Stimulated activated naive CD8-positive, alpha-beta T cell treated with anti-CD3 and anti-CD28 coated beads, Interleukin-15, amount 100 ng/mL, for 72 hours (primary cell): ENCODE results near the gene PPM1N.
"Not testable (repeated sequence)": the region's sequence is repeated elsewhere in the genome, so short reads cannot be mapped to it uniquely, and the experiment has no call there.

ENCODE experiments used
- ATAC-seq: fragments of 150-1000 bp; cut with Tn5 transposase; 2 replicates; pipeline ENCODE4 v1.10.0; 2021; ENCODE audit warnings: mild to moderate bottlenecking, moderate library complexity
- DNase-seq, 2 donors: peaks; one replicate each; pipeline ENCODE4 v3.0.0; 2021 to 2022
- H3K27ac Mint-ChIP-seq, 2 donors: one replicate each; pipeline ENCODE4 v1.8.0; 2022; ENCODE audit warnings: mild to moderate bottlenecking in 2 of 2, mixed read lengths in 2 of 2, moderate library complexity in 2 of 2
- H3K27me3 Mint-ChIP-seq: one replicate; pipeline ENCODE4 v1.8.0; 2022; ENCODE audit warnings: mixed read lengths
- H3K4me1 Mint-ChIP-seq: one replicate; pipeline ENCODE4 v1.8.0; 2022; ENCODE audit warnings: mild to moderate bottlenecking, mixed read lengths
- H3K4me3 Mint-ChIP-seq, 2 donors: one replicate each; pipeline ENCODE4 v1.8.0; 2022; ENCODE audit warnings: mild to moderate bottlenecking in 2 of 2, mixed read lengths in 2 of 2, moderate library complexity in 1 of 2
- H3K9me3 Mint-ChIP-seq, 2 donors: one replicate each; pipeline ENCODE4 v1.8.0; 2022; ENCODE audit warnings: mixed read lengths in 2 of 2

The PPM1N gene

GRCh38 chr19:45508417-45508860, 10.2 kb downstream of the PPM1N start:
- ATAC-seq (no peak), DNase-seq (peak in 1 of 2 donors; percentile 51)
- H3K4me3 Mint-ChIP-seq: peak overlapping the region; percentile 88 to 96
- H3K9me3 Mint-ChIP-seq: no peaks in the 10 kb centered on the region
- peaks cover 57% of the 10 kb centered on the region for H3K4me1 Mint-ChIP-seq
- no peaks in the 10 kb centered on the region for H3K27me3 Mint-ChIP-seq
- H3K27ac Mint-ChIP-seq: peak overlapping the region; percentile 78 to 93

GRCh38 chr19:45508861-45509691, 10.8 kb downstream of the PPM1N start:
- H3K9me3 Mint-ChIP-seq: no peaks in the 10 kb centered on the region
- peak in 1 of 2 donors; percentile 64 for DNase-seq
- peak overlapping the region; percentile 88 to 96 for H3K4me3 Mint-ChIP-seq
- peak overlapping the region; percentile 93 to 96 for H3K27ac Mint-ChIP-seq
- peaks cover 63% of the 10 kb centered on the region for H3K4me1 Mint-ChIP-seq
- no peaks in the 10 kb centered on the region for H3K27me3 Mint-ChIP-seq
- peak; percentile 6 for ATAC-seq

GRCh38 chr19:45509692-45510015, 11.4 kb downstream of the PPM1N start:
- Mint-ChIP-seq H3K4me1 (peaks cover 69% of the 10 kb centered on the region), H3K4me3 (peak overlapping the region; percentile 88 to 96), H3K27me3 (no peaks in the 10 kb centered on the region), H3K9me3 (no peaks in the 10 kb centered on the region), H3K27ac (peak overlapping the region in 1 of 2 donors; percentile 24)
- ATAC-seq (no peak), DNase-seq (no peak)

- not testable (repeated sequence) for H3K27ac Mint-ChIP-seq, H3K9me3 Mint-ChIP-seq, DNase-seq, H3K27me3 Mint-ChIP-seq, ATAC-seq
- Mint-ChIP-seq H3K4me3 (peak overlapping the region; percentile 88 to 96), H3K4me1 (peaks cover 72% of the 10 kb centered on the region)
Observed at GRCh38 chr19:45510352-45510751, 12.1 kb downstream of the PPM1N start.

- Mint-ChIP-seq H3K9me3 (no peaks in the 10 kb centered on the region), H3K4me1 (peaks cover 72% of the 10 kb centered on the region), H3K27me3 (no peaks in the 10 kb centered on the region), H3K27ac (peak overlapping the region in 1 of 2 donors; percentile 25), H3K4me3 (peak overlapping the region; percentile 24 to 35)
- no peak for DNase-seq
- no peak for ATAC-seq
Observed at GRCh38 chr19:45511074-45511473, 12.8 kb downstream of the PPM1N start.

- no peaks in the 10 kb centered on the region for H3K9me3 Mint-ChIP-seq
- peaks cover 77% of the 10 kb centered on the region for H3K4me1 Mint-ChIP-seq
- peak overlapping the region in 1 of 2 donors; percentile 39 for H3K4me3 Mint-ChIP-seq
- no peak for DNase-seq
- H3K27me3 Mint-ChIP-seq: no peaks in the 10 kb centered on the region
- no peak for ATAC-seq
- peak overlapping the region in 1 of 2 donors; percentile 89 for H3K27ac Mint-ChIP-seq
Observed at GRCh38 chr19:45512881-45513483, 14.7 kb downstream of the PPM1N start.

GRCh38 chr19:45514376-45515051, 16.3 kb downstream of the PPM1N start:
- ATAC-seq (peak; percentile 61), DNase-seq (no peak)
- peaks cover 69% of the 10 kb centered on the region for H3K4me1 Mint-ChIP-seq

GRCh38 chr19:45515081-45515624, 16.9 kb downstream of the PPM1N start:
- H3K27me3 Mint-ChIP-seq: no peaks in the 10 kb centered on the region
- ATAC-seq (peak; percentile 63), DNase-seq (no peak)
- peaks cover 62% of the 10 kb centered on the region for H3K4me1 Mint-ChIP-seq
- peak overlapping the region; percentile 50 to 54 for H3K4me3 Mint-ChIP-seq
- H3K27ac Mint-ChIP-seq: peak overlapping the region; percentile 75 to 91
- no peaks in the 10 kb centered on the region for H3K9me3 Mint-ChIP-seq

More at GRCh38 chr19:45514376-45515051, 16.3 kb downstream of the PPM1N start:
- Mint-ChIP-seq H3K27me3 (no peaks in the 10 kb centered on the region), H3K4me3 (peak overlapping the region; percentile 54 to 77), H3K27ac (peak overlapping the region; percentile 82 to 91), H3K9me3 (no peaks in the 10 kb centered on the region)

- DNase-seq (no peak), ATAC-seq (no peak)
- H3K9me3 Mint-ChIP-seq: no peaks in the 10 kb centered on the region
- H3K4me1 Mint-ChIP-seq: peaks cover 55% of the 10 kb centered on the region
- H3K27me3 Mint-ChIP-seq: no peaks in the 10 kb centered on the region
- peak overlapping the region in 1 of 2 donors; percentile 50 for H3K4me3 Mint-ChIP-seq
- H3K27ac Mint-ChIP-seq: peak overlapping the region in 1 of 2 donors; percentile 75
Observed at GRCh38 chr19:45515807-45516401, 17.7 kb downstream of the PPM1N start.

GRCh38 chr19:45517238-45517637, 19.0 kb downstream of the PPM1N start:
- Mint-ChIP-seq H3K27ac (no peak overlapping the region), H3K27me3 (no peaks in the 10 kb centered on the region), H3K4me3 (no peak overlapping the region), H3K9me3 (no peaks in the 10 kb centered on the region), H3K4me1 (peaks cover 49% of the 10 kb centered on the region)
- ATAC-seq (no peak), DNase-seq (no peak)

- no peak overlapping the region for H3K27ac Mint-ChIP-seq
- no peak for ATAC-seq
Observed at GRCh38 chr19:45517641-45518468, 19.6 kb downstream of the PPM1N start.

GRCh38 chr19:45518469-45518826, 20.2 kb downstream of the PPM1N start:
- no peak for DNase-seq
- no peak overlapping the region for H3K27ac Mint-ChIP-seq
- peaks cover 42% of the 10 kb centered on the region for H3K4me1 Mint-ChIP-seq
- no peak for ATAC-seq
- no peak overlapping the region for H3K4me3 Mint-ChIP-seq
- H3K27me3 Mint-ChIP-seq: no peaks in the 10 kb centered on the region
- H3K9me3 Mint-ChIP-seq: no peaks in the 10 kb centered on the region

More at GRCh38 chr19:45517641-45518468, 19.6 kb downstream of the PPM1N start:
- Mint-ChIP-seq H3K4me3 (no peak overlapping the region), H3K9me3 (no peaks in the 10 kb centered on the region), H3K27me3 (no peaks in the 10 kb centered on the region), H3K4me1 (peaks cover 44% of the 10 kb centered on the region)
- no peak for DNase-seq

- ATAC-seq (no peak), DNase-seq (no peak)
- Mint-ChIP-seq H3K4me1 (peaks cover 27% of the 10 kb centered on the region), H3K27ac (peak overlapping the region in 1 of 2 donors; percentile 59), H3K4me3 (no peak overlapping the region), H3K27me3 (no peaks in the 10 kb centered on the region), H3K9me3 (no peaks in the 10 kb centered on the region)
Observed at GRCh38 chr19:45522010-45522941, 24.0 kb downstream of the PPM1N start.
